ENCODE measurements around the gene SUOX. TPM values are rescaled to one million over a fixed set of nuclear protein-coding genes. Genes with fewer than 3 reads are reported as not detected.

Gene SUOX
- total and polyA plus RNA-seq, 4 donors = 17.3 to 39.3 (median 33.0) TPM

DNA sequence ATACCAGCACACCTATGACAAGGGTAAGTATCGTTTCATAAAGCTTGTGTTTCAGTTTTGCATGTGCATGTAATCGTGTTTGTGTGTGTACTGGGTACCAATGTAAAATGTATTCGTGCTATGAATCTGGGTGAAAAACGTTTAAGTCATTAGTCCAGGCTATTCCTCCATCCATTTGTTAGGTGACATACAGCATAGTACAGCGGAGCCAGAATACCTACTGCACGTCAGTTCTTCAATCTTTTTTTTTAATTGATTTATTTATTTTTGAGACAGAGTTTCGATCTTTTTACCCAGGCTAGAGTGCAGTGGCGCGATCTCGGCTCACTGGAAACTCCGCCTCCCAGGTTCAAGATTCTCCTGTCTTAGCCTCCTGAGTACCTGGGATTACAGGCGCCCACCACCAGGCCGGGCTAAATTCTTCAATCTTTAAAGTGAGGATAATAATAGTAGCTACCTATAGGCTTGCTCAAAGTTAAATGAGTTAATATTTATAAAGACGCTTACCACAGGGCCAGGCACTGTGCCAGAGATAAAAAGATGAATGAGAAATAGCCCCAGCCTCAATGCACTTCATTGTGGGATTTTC, 44.0 kb downstream of the SUOX start (continued):
- TF ChIP-seq, protein P1, sequence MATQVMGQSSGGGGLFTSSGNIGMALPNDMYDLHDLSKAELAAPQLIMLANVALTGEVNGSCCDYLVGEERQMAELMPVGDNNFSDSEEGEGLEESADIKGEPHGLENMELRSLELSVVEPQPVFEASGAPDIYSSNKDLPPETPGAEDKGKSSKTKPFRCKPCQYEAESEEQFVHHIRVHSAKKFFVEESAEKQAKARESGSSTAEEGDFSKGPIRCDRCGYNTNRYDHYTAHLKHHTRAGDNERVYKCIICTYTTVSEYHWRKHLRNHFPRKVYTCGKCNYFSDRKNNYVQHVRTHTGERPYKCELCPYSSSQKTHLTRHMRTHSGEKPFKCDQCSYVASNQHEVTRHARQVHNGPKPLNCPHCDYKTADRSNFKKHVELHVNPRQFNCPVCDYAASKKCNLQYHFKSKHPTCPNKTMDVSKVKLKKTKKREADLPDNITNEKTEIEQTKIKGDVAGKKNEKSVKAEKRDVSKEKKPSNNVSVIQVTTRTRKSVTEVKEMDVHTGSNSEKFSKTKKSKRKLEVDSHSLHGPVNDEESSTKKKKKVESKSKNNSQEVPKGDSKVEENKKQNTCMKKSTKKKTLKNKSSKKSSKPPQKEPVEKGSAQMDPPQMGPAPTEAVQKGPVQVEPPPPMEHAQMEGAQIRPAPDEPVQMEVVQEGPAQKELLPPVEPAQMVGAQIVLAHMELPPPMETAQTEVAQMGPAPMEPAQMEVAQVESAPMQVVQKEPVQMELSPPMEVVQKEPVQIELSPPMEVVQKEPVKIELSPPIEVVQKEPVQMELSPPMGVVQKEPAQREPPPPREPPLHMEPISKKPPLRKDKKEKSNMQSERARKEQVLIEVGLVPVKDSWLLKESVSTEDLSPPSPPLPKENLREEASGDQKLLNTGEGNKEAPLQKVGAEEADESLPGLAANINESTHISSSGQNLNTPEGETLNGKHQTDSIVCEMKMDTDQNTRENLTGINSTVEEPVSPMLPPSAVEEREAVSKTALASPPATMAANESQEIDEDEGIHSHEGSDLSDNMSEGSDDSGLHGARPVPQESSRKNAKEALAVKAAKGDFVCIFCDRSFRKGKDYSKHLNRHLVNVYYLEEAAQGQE (IDR thresholded peaks at IDR 0.05) = no peak
- TF ChIP-seq RAD21 (IDR thresholded peaks at IDR 0.05) = no peak
- TF ChIP-seq, protein P2, sequence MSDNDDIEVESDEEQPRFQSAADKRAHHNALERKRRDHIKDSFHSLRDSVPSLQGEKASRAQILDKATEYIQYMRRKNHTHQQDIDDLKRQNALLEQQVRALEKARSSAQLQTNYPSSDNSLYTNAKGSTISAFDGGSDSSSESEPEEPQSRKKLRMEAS (IDR thresholded peaks at IDR 0.05) = no peak
- no peak for TF ChIP-seq FOXA1 (IDR thresholded peaks at IDR 0.05)
- TF ChIP-seq, protein P3, sequence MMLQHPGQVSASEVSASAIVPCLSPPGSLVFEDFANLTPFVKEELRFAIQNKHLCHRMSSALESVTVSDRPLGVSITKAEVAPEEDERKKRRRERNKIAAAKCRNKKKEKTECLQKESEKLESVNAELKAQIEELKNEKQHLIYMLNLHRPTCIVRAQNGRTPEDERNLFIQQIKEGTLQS (IDR thresholded peaks at IDR 0.05) = peak; percentile 5

DNA sequence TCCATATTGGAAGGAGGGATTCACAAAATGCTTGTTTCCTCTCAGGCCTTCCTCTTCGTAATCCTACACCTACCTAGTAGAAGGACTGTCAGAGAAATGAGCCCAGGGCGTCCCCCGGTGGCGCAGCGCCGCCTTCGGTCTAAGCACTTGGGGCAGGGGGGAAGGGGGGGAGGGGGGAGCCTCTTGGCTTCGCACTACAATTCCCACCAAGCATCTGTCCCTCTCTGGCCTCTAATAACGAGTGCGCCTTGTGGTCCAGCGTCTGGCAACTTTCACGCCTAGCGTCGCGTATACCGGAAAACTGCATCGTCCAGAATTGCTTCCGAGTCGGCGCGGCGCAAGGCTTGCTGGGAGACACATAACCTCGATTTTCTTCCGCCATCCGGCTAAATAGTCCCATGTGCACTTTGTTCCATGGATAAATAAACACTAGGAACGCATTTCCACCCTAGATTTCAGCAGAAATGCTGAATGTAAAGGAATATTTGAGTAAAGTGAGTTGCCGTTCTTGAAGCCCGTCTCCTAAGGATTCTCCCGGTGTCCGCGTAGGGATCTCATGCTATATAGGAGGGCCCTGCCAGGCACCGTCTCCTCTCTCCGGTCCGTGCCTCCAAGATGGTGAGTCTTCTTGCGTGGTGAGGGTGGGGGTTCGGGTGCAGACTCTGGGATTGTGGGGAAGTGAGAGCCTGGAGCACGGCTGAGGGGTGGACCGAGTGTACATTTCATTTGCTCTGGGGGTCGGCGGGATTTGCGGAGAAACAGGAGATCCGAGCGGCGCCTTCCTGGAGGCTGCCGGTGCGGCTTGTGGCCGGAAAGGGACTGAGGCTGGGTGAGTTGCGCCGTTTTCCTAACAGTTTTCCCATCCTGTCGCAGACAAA, 44.7 kb downstream of the SUOX start, which contains the start of gene RPS26:
Gene RPS26 (plus strand): TSS at position 367 of the 878 bp plus-strand sequence. CDS start 249 bp downstream, at position 616.
- Histone ChIP-seq H3K27me3 (ENCODE audit: control insufficient read depth in 4 of 4, insufficient read depth in 4 of 4, low read length in 3 of 4) (no peaks in the 10 kb centered on the region), H3K4me1 (ENCODE audit: control insufficient read depth in 4 of 4, insufficient read depth in 4 of 4, low read length in 3 of 4) (peaks cover 2 to 39% (median 29%) of the 10 kb centered on the region in 4 donors), H3K36me3 (ENCODE audit: control insufficient read depth in 4 of 4, insufficient read depth in 3 of 4, low read depth in 1 of 4, low read length in 3 of 4) (peaks cover 4 to 24% (median 16%) of the 10 kb centered on the region in 4 donors), H3K4me3 (ENCODE audit: low read depth in 1 of 3, low read length in 3 of 3) (peak within 1 kb of the TSS; percentile 80 to 100 (median 99)), H3K9me3 (ENCODE audit: control insufficient read depth in 4 of 4, low read length in 3 of 4) (no peaks in the 10 kb centered on the region), H3K27ac (ENCODE audit: low read depth in 1 of 2, low read length in 2 of 2) (peak within 1 kb of the TSS; percentile 99 to 100), H3K9ac (ENCODE audit: low read depth in 1 of 2, low read length in 2 of 2) (peak within 1 kb of the TSS; percentile 96 to 98)
- TF ChIP-seq FOXA2 (IDR thresholded peaks at IDR 0.05) (no peak), GABPA (IDR thresholded peaks at IDR 0.05 in 1 of 2, conservative IDR thresholded peaks at IDR 0.05 in 1 of 2) (peak; percentile 74 to 96), EGR1 (IDR thresholded peaks at IDR 0.05; ENCODE audit: low read depth in 2 of 2) (peak in 1 of 2 donors; percentile 64), FOXA1 (IDR thresholded peaks at IDR 0.05) (no peak), RXRA (IDR thresholded peaks at IDR 0.05) (peak; percentile 44 to 46), SP1 (IDR thresholded peaks at IDR 0.05) (peak; percentile 78), HNF4G (IDR thresholded peaks at IDR 0.05) (no peak), HNF4A (conservative IDR thresholded peaks at IDR 0.05) (peak; percentile 37 to 72), NR2F2 (IDR thresholded peaks at IDR 0.05) (peak; percentile 16), YY1 (IDR thresholded peaks at IDR 0.05) (peak; percentile 95), TAF1 (conservative IDR thresholded peaks at IDR 0.05) (peak; percentile 99), JUND (IDR thresholded peaks at IDR 0.05) (peak; percentile 23 to 53), RAD21 (IDR thresholded peaks at IDR 0.05) (peak; percentile 33 to 66)
- TF ChIP-seq, protein P4, sequence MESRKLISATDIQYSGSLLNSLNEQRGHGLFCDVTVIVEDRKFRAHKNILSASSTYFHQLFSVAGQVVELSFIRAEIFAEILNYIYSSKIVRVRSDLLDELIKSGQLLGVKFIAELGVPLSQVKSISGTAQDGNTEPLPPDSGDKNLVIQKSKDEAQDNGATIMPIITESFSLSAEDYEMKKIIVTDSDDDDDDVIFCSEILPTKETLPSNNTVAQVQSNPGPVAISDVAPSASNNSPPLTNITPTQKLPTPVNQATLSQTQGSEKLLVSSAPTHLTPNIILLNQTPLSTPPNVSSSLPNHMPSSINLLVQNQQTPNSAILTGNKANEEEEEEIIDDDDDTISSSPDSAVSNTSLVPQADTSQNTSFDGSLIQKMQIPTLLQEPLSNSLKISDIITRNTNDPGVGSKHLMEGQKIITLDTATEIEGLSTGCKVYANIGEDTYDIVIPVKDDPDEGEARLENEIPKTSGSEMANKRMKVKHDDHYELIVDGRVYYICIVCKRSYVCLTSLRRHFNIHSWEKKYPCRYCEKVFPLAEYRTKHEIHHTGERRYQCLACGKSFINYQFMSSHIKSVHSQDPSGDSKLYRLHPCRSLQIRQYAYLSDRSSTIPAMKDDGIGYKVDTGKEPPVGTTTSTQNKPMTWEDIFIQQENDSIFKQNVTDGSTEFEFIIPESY (IDR thresholded peaks at IDR 0.05) = peak; percentile 86
- TF ChIP-seq, protein P1 (IDR thresholded peaks at IDR 0.05) = peak; percentile 94
- TF ChIP-seq, protein P5, sequence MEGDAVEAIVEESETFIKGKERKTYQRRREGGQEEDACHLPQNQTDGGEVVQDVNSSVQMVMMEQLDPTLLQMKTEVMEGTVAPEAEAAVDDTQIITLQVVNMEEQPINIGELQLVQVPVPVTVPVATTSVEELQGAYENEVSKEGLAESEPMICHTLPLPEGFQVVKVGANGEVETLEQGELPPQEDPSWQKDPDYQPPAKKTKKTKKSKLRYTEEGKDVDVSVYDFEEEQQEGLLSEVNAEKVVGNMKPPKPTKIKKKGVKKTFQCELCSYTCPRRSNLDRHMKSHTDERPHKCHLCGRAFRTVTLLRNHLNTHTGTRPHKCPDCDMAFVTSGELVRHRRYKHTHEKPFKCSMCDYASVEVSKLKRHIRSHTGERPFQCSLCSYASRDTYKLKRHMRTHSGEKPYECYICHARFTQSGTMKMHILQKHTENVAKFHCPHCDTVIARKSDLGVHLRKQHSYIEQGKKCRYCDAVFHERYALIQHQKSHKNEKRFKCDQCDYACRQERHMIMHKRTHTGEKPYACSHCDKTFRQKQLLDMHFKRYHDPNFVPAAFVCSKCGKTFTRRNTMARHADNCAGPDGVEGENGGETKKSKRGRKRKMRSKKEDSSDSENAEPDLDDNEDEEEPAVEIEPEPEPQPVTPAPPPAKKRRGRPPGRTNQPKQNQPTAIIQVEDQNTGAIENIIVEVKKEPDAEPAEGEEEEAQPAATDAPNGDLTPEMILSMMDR (IDR thresholded peaks at IDR 0.05; ENCODE audit: low read depth, low read length, missing input control) = peak; percentile 7
- TF ChIP-seq, protein P3 (IDR thresholded peaks at IDR 0.05) = no peak
- TF ChIP-seq, protein P2 (IDR thresholded peaks at IDR 0.05) = peak; percentile 87
- peak; percentile 89 for DNase-seq (ENCODE audit: low spot score)
- under 1% methylated on average over 50 of the region's 50 CpGs for WGBS

All from liver (tissue), 9 donors.